ENCODE measurements around the gene POLG2. TPM values are rescaled to one million over a fixed set of nuclear protein-coding genes. Genes with fewer than 3 reads are reported as not detected.

Gene POLG2
- total and polyA plus RNA-seq, 9 of the 15 experiments (the other 6 are each of a cell fraction or from before 2014, with no cell fraction given), result 13.4 to 44.8 (median 37.0) TPM

- TF ChIP-seq AFF1 (IDR thresholded peaks at IDR 0.05; ENCODE audit: low read depth in 1 of 2, partially characterized antibody in 2 of 2) (no peak), CREB3L1 (IDR thresholded peaks at IDR 0.05; ENCODE audit: borderline replicate concordance, low read depth) (no peak), GATAD2B (IDR thresholded peaks at IDR 0.05; ENCODE audit: borderline replicate concordance) (no peak), RBM39 (optimal IDR thresholded peaks at IDR 0.05; ENCODE audit: low read depth, low read length) (no peak), PHF20 (IDR thresholded peaks at IDR 0.05; ENCODE audit: partially characterized antibody) (no peak), RAD21 (CRISPR knock-in tag; conservative IDR thresholded peaks at IDR 0.05 in 1 of 2, IDR thresholded peaks at IDR 0.05 in 1 of 2) (no peak), HDAC3 (IDR thresholded peaks at IDR 0.05; ENCODE audit: borderline replicate concordance, partially characterized antibody) (peak; percentile 81), FOXJ2 (tag; IDR thresholded peaks at IDR 0.05) (no peak), LARP7 (IDR thresholded peaks at IDR 0.05) (no peak), MTA2 (IDR thresholded peaks at IDR 0.05; ENCODE audit: low read depth) (peak; percentile 88), ZNF407 (IDR thresholded peaks at IDR 0.05; ENCODE audit: low read depth) (no peak), CGGBP1 (CRISPR knock-in tag; IDR thresholded peaks at IDR 0.05) (no peak), GABPA (tag; conservative IDR thresholded peaks at IDR 0.05; ENCODE audit: low read depth) (no peak), SMAD4 (CRISPR knock-in tag; conservative IDR thresholded peaks at IDR 0.05) (peak; percentile 87), HEY1 (CRISPR knock-in tag; IDR thresholded peaks at IDR 0.05; ENCODE audit: borderline replicate concordance) (no peak)
Measured at GRCh38 chr17:64533784-64534183, 36.9 kb upstream of the POLG2 start (continued).
